HEK293 (cell line): ENCODE results near the gene RPS6KA3.

Experiments
- FEZF1 ChIP-seq: fragments of 450-650 bp; formaldehyde crosslinking; IDR thresholded peaks from 2 replicates; pipeline ENCODE4 v1.5.1; 2016; ENCODE audit warnings: missing biosample characterization, missing genetic modification characterization
- GLI2 ChIP-seq: fragments of 450-650 bp; formaldehyde crosslinking; IDR thresholded peaks from 2 replicates; pipeline ENCODE4; 2017; ENCODE audit warnings: missing biosample characterization, missing genetic modification characterization, low read depth, borderline replicate concordance
- INSM2 ChIP-seq: fragments of 450-650 bp; formaldehyde crosslinking; IDR thresholded peaks from 2 replicates; pipeline ENCODE4 v1.5.1; 2016; ENCODE audit warnings: missing biosample characterization, missing genetic modification characterization
- KLF16 ChIP-seq: fragments of 450-650 bp; formaldehyde crosslinking; IDR thresholded peaks from 2 replicates; pipeline ENCODE4 v1.5.1; 2017; ENCODE audit warnings: missing biosample characterization, missing genetic modification characterization
- PRDM2 ChIP-seq: fragments of 450-650 bp; formaldehyde crosslinking; IDR thresholded peaks from 2 replicates; pipeline ENCODE4 v1.5.1; 2016; ENCODE audit warnings: missing biosample characterization, missing genetic modification characterization, borderline replicate concordance
- SCRT1 ChIP-seq: fragments of 450-650 bp; formaldehyde crosslinking; IDR thresholded peaks from 2 replicates; pipeline ENCODE4 v1.5.1; 2016; ENCODE audit warnings: missing biosample characterization, missing genetic modification characterization, borderline replicate concordance
- SP3 ChIP-seq: fragments of 450-650 bp; formaldehyde crosslinking; IDR thresholded peaks from 2 replicates; pipeline ENCODE4 v1.5.1; 2016; ENCODE audit warnings: missing biosample characterization, missing genetic modification characterization
- SP7 ChIP-seq: fragments of 450-650 bp; formaldehyde crosslinking; IDR thresholded peaks from 2 replicates; pipeline ENCODE4 v1.5.1; 2016; ENCODE audit warnings: missing biosample characterization, missing genetic modification characterization
- TCF7L2 ChIP-seq: IDR thresholded peaks from 2 replicates; pipeline ENCODE4 v1.6.1; 2011; ENCODE audit warnings: low read depth, mild to moderate bottlenecking, inconsistent platforms, low read length, moderate library complexity, borderline replicate concordance
- YY1 ChIP-seq: fragments of 450-650 bp; formaldehyde crosslinking; IDR thresholded peaks from 2 replicates; pipeline ENCODE4 v1.5.1; 2018; ENCODE audit warnings: missing biosample characterization, missing genetic modification characterization
- ZBTB7A ChIP-seq: fragments of 450-650 bp; formaldehyde crosslinking; IDR thresholded peaks from 2 replicates; pipeline ENCODE4 v1.5.1; 2016; ENCODE audit warnings: low read depth, missing biosample characterization, missing genetic modification characterization
- ZBTB8A ChIP-seq: fragments of 450-650 bp; formaldehyde crosslinking; IDR thresholded peaks from 2 replicates; pipeline ENCODE4 v1.5.1; 2016; ENCODE audit warnings: missing biosample characterization, missing genetic modification characterization
- ZFP37 ChIP-seq: fragments of 450-650 bp; formaldehyde crosslinking; IDR thresholded peaks from 2 replicates; pipeline ENCODE4 v1.5.1; 2016; ENCODE audit warnings: missing biosample characterization, missing genetic modification characterization
- ZNF114 ChIP-seq: fragments of 450-650 bp; formaldehyde crosslinking; IDR thresholded peaks from 2 replicates; pipeline ENCODE4 v1.5.0; 2017; ENCODE audit warnings: missing biosample characterization, missing genetic modification characterization
- ZNF138 ChIP-seq: fragments of 450-650 bp; formaldehyde crosslinking; IDR thresholded peaks from 2 replicates; pipeline ENCODE4 v1.5.1; 2016; ENCODE audit warnings: missing biosample characterization, missing genetic modification characterization, borderline replicate concordance
- ZNF174 ChIP-seq: fragments of 450-650 bp; formaldehyde crosslinking; IDR thresholded peaks from 2 replicates; pipeline ENCODE4 v1.5.0; 2017; ENCODE audit warnings: missing biosample characterization, mild to moderate bottlenecking, missing genetic modification characterization
- ZNF335 ChIP-seq: fragments of 450-650 bp; formaldehyde crosslinking; conservative IDR thresholded peaks from 2 replicates; pipeline ENCODE4 v1.5.1; 2016; ENCODE audit warnings: missing biosample characterization, missing genetic modification characterization
- ZNF48 ChIP-seq: fragments of 450-650 bp; formaldehyde crosslinking; IDR thresholded peaks from 2 replicates; pipeline ENCODE4 v1.5.1; 2016; ENCODE audit warnings: missing biosample characterization, missing genetic modification characterization
- ZNF513 ChIP-seq: fragments of 450-650 bp; IDR thresholded peaks from 2 replicates; pipeline ENCODE4 v1.5.1; 2018; ENCODE audit warnings: missing biosample characterization, missing genetic modification characterization
- ZNF544 ChIP-seq: fragments of 450-650 bp; formaldehyde crosslinking; IDR thresholded peaks from 2 replicates; pipeline ENCODE4 v1.5.0; 2017; ENCODE audit warnings: missing biosample characterization, missing genetic modification characterization
- ZNF596 ChIP-seq: fragments of 450-650 bp; IDR thresholded peaks from 2 replicates; pipeline ENCODE4 v1.5.0; 2018; ENCODE audit warnings: missing biosample characterization, mild to moderate bottlenecking, missing genetic modification characterization, moderate library complexity
- ZNF626 ChIP-seq: fragments of 450-650 bp; sonication (Bioruptor Pico); formaldehyde crosslinking; IDR thresholded peaks from 2 replicates; pipeline ENCODE4 v1.5.1; 2018; ENCODE audit warnings: missing biosample characterization, missing genetic modification characterization, inconsistent platforms
- ZNF629 ChIP-seq: fragments of 450-650 bp; formaldehyde crosslinking; IDR thresholded peaks from 2 replicates; pipeline ENCODE4 v1.5.1; 2017; ENCODE audit warnings: missing biosample characterization, missing genetic modification characterization
- ZNF692 ChIP-seq: fragments of 450-650 bp; formaldehyde crosslinking; IDR thresholded peaks from 2 replicates; pipeline ENCODE4 v1.5.1; 2016; ENCODE audit warnings: missing biosample characterization, missing genetic modification characterization
- ZSCAN16 ChIP-seq: fragments of 450-650 bp; formaldehyde crosslinking; IDR thresholded peaks from 2 replicates; pipeline ENCODE4 v1.5.1; 2016; ENCODE audit warnings: missing biosample characterization, missing genetic modification characterization
- ZSCAN30 ChIP-seq: fragments of 450-650 bp; IDR thresholded peaks from 2 replicates; pipeline ENCODE4 v1.5.1; 2018; ENCODE audit warnings: missing biosample characterization, mild to moderate bottlenecking, missing genetic modification characterization, moderate library complexity
- ZSCAN4 ChIP-seq: fragments of 450-650 bp; formaldehyde crosslinking; IDR thresholded peaks from 2 replicates; pipeline ENCODE4 v1.5.1; 2017; ENCODE audit warnings: missing biosample characterization, missing genetic modification characterization

The RPS6KA3 gene

GRCh38 chrX:20141281-20142220 is 125.2 kb downstream of the RPS6KA3 start, which contains the start of gene EIF1AX (continued):
- TF ChIP-seq ZNF513 (no peak), SP7 (peak; percentile 50; the same call in 1 of the 2 replicates), YY1 (tag by site-specific recombination) (peak; percentile 80; the same call in 1 of the 2 replicates), ZNF692 (tag by site-specific recombination) (peak; percentile 42; the same call in 1 of the 2 replicates), SP3 (tag by site-specific recombination) (peak; percentile 97), KLF16 (tag by site-specific recombination) (peak; percentile 28; the same call in 1 of the 2 replicates), TCF7L2 (0 out of 2 replicates have a peak, but pooled peaks have one; percentile 9), ZBTB7A (no peak), ZSCAN30 (tag by site-specific recombination) (no peak), ZSCAN4 (tag by site-specific recombination) (no peak), ZNF48 (tag by site-specific recombination) (no peak), ZNF626 (no peak), ZFP37 (tag by site-specific recombination) (0 out of 2 replicates have a peak, but pooled peaks have one; percentile 52), ZNF596 (tag by site-specific recombination) (no peak), GLI2 (tag by site-specific recombination) (no peak), ZNF335 (tag by site-specific recombination) (no peak; the same call in 1 of the 2 replicates), PRDM2 (tag by site-specific recombination) (no peak), INSM2 (tag by site-specific recombination) (peak; percentile 50; the same call in 1 of the 2 replicates), ZSCAN16 (tag by site-specific recombination) (no peak), ZNF629 (tag by site-specific recombination) (peak; percentile 99), FEZF1 (peak; percentile 94), ZNF544 (tag by site-specific recombination) (no peak), ZNF138 (tag by site-specific recombination) (no peak), SCRT1 (tag by site-specific recombination) (0 out of 2 replicates have a peak, but pooled peaks have one; percentile 40), ZNF174 (tag by site-specific recombination) (no peak), ZBTB8A (tag by site-specific recombination) (peak; percentile 25; the same call in 1 of the 2 replicates), ZNF114 (tag by site-specific recombination) (no peak)
